IMR-90 (cell line): Measurements from ENCODE around the gene TRABD. TPM values are rescaled to one million over a fixed set of nuclear protein-coding genes. Genes with fewer than 3 reads are reported as not detected.
A peak's percentile ranks its signal among the peaks of the same experiment; 100 is the strongest.

ENCODE experiments used
- ATAC-seq: fragments of 200-7000 bp; cut with Tn5 transposase; 2 replicates; pipeline ENCODE4 v1.9.1; 2020; ENCODE audit warnings: low read depth, mild to moderate bottlenecking, moderate library complexity
- BruUV-seq: library from RNA; stranded (reverse); fragments of 400-500 nt; replicated peaks from 2 replicates; lab custom pipeline; 2021; lab: Mats Ljungman, UMichigan
- CTCF ChIA-PET: fragments of 300-600 bp; formaldehyde crosslinking; extraction: SDS; loops from one replicate; lab custom pipeline; 2021; ENCODE audit warnings: antibody characterized with exemption; lab: Yijun Ruan, JAX
- POLR2A ChIA-PET: fragments of 300-600 bp; sonication (Branson Sonifier 250); formaldehyde crosslinking; loops from one replicate; lab custom pipeline; 2022; ENCODE audit warnings: antibody characterized with exemption; ENCODE audit not compliant: unreplicated experiment; lab: Charles Lee
- DNase-seq: peaks from one replicate; pipeline ENCODE4 v3.0.0; 2013
- H2AFZ ChIP-seq: replicated peaks from 2 replicates; pipeline ENCODE3; 2013; ENCODE audit warnings: low read length, mild to moderate bottlenecking; ENCODE audit not compliant: poor library complexity
- H2AK5ac ChIP-seq: 2 replicates; pipeline ENCODE4 v1.6.1; 2013; ENCODE audit warnings: low read depth, low read length, inconsistent platforms
- H2AK9ac ChIP-seq: replicated peaks from 2 replicates; pipeline ENCODE3; 2013; ENCODE audit warnings: mild to moderate bottlenecking, low read depth, low read length, moderate library complexity; ENCODE audit not compliant: poor library complexity
- H2BK120ac ChIP-seq: 2 replicates; pipeline ENCODE4 v1.6.1; 2013; ENCODE audit warnings: low read depth, low read length, inconsistent platforms
- H2BK15ac ChIP-seq: 3 replicates; pipeline ENCODE4 v1.6.1; 2013; ENCODE audit warnings: low read depth, low read length, inconsistent platforms
- H2BK20ac ChIP-seq: 2 replicates; pipeline ENCODE4 v1.6.1; 2013; ENCODE audit warnings: low read depth, mild to moderate bottlenecking, inconsistent platforms, low read length, moderate library complexity
- H2BK5ac ChIP-seq: 2 replicates; pipeline ENCODE4 v1.6.1; 2013; ENCODE audit warnings: mild to moderate bottlenecking, low read depth, low read length, inconsistent platforms; ENCODE audit not compliant: poor library complexity, severe bottlenecking
- H3K14ac ChIP-seq: replicated peaks from 2 replicates; pipeline ENCODE4 v1.6.1; 2013; ENCODE audit warnings: low read depth, low read length, inconsistent platforms
- H3K18ac ChIP-seq: 2 replicates; pipeline ENCODE4 v1.6.1; 2013; ENCODE audit warnings: low read depth, low read length, control low read depth
- H3K23ac ChIP-seq: 2 replicates; pipeline ENCODE4 v1.6.1; 2013; ENCODE audit warnings: low read depth, low read length, inconsistent platforms
- H3K27ac ChIP-seq: 2 replicates; pipeline ENCODE4 v1.5.1; 2013; ENCODE audit warnings: mild to moderate bottlenecking, control low read depth, low read length; ENCODE audit not compliant: insufficient read depth
- H3K27me3 ChIP-seq: 2 replicates; pipeline ENCODE4 v1.6.1; 2013; ENCODE audit warnings: low read length; ENCODE audit not compliant: control insufficient read depth, insufficient read depth
- H3K36me3 ChIP-seq: 2 replicates; pipeline ENCODE4 v1.6.1; 2013; ENCODE audit warnings: low read length, mixed read lengths; ENCODE audit not compliant: control insufficient read depth, insufficient read depth
- H3K4ac ChIP-seq: 2 replicates; pipeline ENCODE4 v1.6.1; 2013; ENCODE audit warnings: low read depth, low read length, inconsistent platforms
- H3K4me1 ChIP-seq: 2 replicates; pipeline ENCODE4 v1.6.1; 2013; ENCODE audit warnings: low read length, mixed read lengths; ENCODE audit not compliant: control insufficient read depth, insufficient read depth
- H3K4me2 ChIP-seq: 2 replicates; pipeline ENCODE4 v1.6.1; 2013; ENCODE audit warnings: low read depth, mild to moderate bottlenecking, control low read depth, low read length, moderate library complexity
- H3K4me3 ChIP-seq: 2 replicates; pipeline ENCODE4 v1.5.1; 2013; ENCODE audit warnings: low read depth, mild to moderate bottlenecking, control low read depth, low read length, moderate library complexity; ENCODE audit not compliant: insufficient read depth
- H3K56ac ChIP-seq: 2 replicates; pipeline ENCODE4 v1.6.1; 2013; ENCODE audit warnings: low read length, inconsistent platforms; ENCODE audit not compliant: insufficient read depth; ENCODE audit errors: extremely low read depth
- H3K79me1 ChIP-seq, 2 experiments: 2 replicates each; pipeline ENCODE4 v1.6.1; 2013; ENCODE audit warnings: low read length in 2 of 2, inconsistent platforms in 1 of 2, low read depth in 1 of 2
- H3K9ac ChIP-seq: 2 replicates; pipeline ENCODE4 v1.6.1; 2013; ENCODE audit warnings: low read depth, low read length, control low read depth
- H3K9me1 ChIP-seq: 2 replicates; pipeline ENCODE4 v1.6.1; 2013; ENCODE audit warnings: low read length, inconsistent platforms; ENCODE audit not compliant: insufficient read depth
- H3K9me3 ChIP-seq: 2 replicates; pipeline ENCODE4 v1.6.1; 2013; ENCODE audit warnings: low read length; ENCODE audit not compliant: control insufficient read depth, insufficient read depth
- H4K20me1 ChIP-seq: 2 replicates; pipeline ENCODE4 v1.6.1; 2013; ENCODE audit warnings: low read length, inconsistent platforms; ENCODE audit not compliant: insufficient read depth
- H4K5ac ChIP-seq: 2 replicates; pipeline ENCODE4 v1.6.1; 2013; ENCODE audit warnings: mild to moderate bottlenecking, low read depth, low read length, control low read depth
- H4K8ac ChIP-seq, 2 experiments: 2 replicates each; pipeline ENCODE4 v1.6.1; 2013; ENCODE audit warnings: low read depth in 2 of 2, low read length in 2 of 2, control low read depth in 1 of 2, inconsistent platforms in 1 of 2
- H4K91ac ChIP-seq: 2 replicates; pipeline ENCODE4 v1.6.1; 2013; ENCODE audit warnings: low read depth, low read length, inconsistent platforms; ENCODE audit not compliant: insufficient read depth
- BHLHE40 ChIP-seq: fragments of 150-350 bp; IDR thresholded peaks from 2 replicates; pipeline ENCODE4 v1.6.1; 2016; ENCODE audit warnings: mild to moderate bottlenecking, low read depth, low read length
- CEBPB ChIP-seq: IDR thresholded peaks from 2 replicates; pipeline ENCODE4 v1.6.1; 2012; ENCODE audit warnings: low read depth, low read length, improper control_type of control experiment
- CHD1 ChIP-seq: IDR thresholded peaks from 2 replicates; pipeline ENCODE4 v1.6.1; 2012; ENCODE audit warnings: low read depth, low read length, improper control_type of control experiment
- CTCF ChIP-seq: conservative IDR thresholded peaks from 2 replicates; pipeline ENCODE4 v1.5.1; 2012; ENCODE audit warnings: mild to moderate bottlenecking, low read depth, low read length, improper control_type of control experiment
- FOS ChIP-seq: fragments of 150-350 bp; IDR thresholded peaks from 2 replicates; pipeline ENCODE4 v1.6.1; 2016; ENCODE audit warnings: low read depth, low read length
- MAFK ChIP-seq: IDR thresholded peaks from 2 replicates; pipeline ENCODE4 v1.6.1; 2012; ENCODE audit warnings: low read depth, low read length, improper control_type of control experiment
- MAZ ChIP-seq: IDR thresholded peaks from 2 replicates; pipeline ENCODE4 v1.6.1; 2012; ENCODE audit warnings: low read depth, mild to moderate bottlenecking, low read length, improper control_type of control experiment, moderate library complexity, borderline replicate concordance
- MXI1 ChIP-seq: IDR thresholded peaks from 2 replicates; pipeline ENCODE4 v1.6.1; 2012; ENCODE audit warnings: low read depth, mild to moderate bottlenecking, low read length, moderate library complexity, borderline replicate concordance
- NFE2L2 ChIP-seq: fragments of 150-350 bp; IDR thresholded peaks from 2 replicates; pipeline ENCODE4 v1.6.1; 2016; ENCODE audit warnings: low read depth, mild to moderate bottlenecking, low read length
- POLR2A ChIP-seq: IDR thresholded peaks from 2 replicates; pipeline ENCODE4 v1.6.1; 2012; ENCODE audit warnings: mild to moderate bottlenecking, low read depth, low read length
- RAD21 ChIP-seq: IDR thresholded peaks from 2 replicates; pipeline ENCODE4 v1.6.1; 2012; ENCODE audit warnings: low read length, improper control_type of control experiment
- RCOR1 ChIP-seq: IDR thresholded peaks from 2 replicates; pipeline ENCODE4 v1.6.1; 2012; ENCODE audit warnings: mild to moderate bottlenecking, low read length, improper control_type of control experiment; ENCODE audit not compliant: insufficient replicate concordance
- SMC3 ChIP-seq: fragments of 150-350 bp; IDR thresholded peaks from 2 replicates; pipeline ENCODE4 v1.6.1; 2016; ENCODE audit warnings: low read depth, mild to moderate bottlenecking, antibody characterized with exemption, low read length, moderate library complexity
- USF2 ChIP-seq: fragments of 150-350 bp; IDR thresholded peaks from 2 replicates; pipeline ENCODE4 v1.6.1; 2017; ENCODE audit warnings: mild to moderate bottlenecking, antibody characterized with exemption, low read length, low read depth
- WGBS, 2 experiments: methylation state at CpG; one replicate each; pipeline versions ENCODE4 v1.1.5 to v1.1.7; 2013; ENCODE audit warnings: missing lambda C conversion rate in 2 of 2; ENCODE audit not compliant: insufficient read length in 1 of 2; ENCODE audit errors: extremely low coverage in 2 of 2; 5-methylcytosine and 5-hydroxymethylcytosine counted together
- dilution Hi-C: fragments of 300-500 bp; cut with HindIII; formaldehyde crosslinking; loops from one replicate; pipeline ENCODE4 v1.14.3; 2018; ENCODE audit warnings: low sequenced_read_pairs; ENCODE audit not compliant: unreplicated experiment
- in situ Hi-C: fragments of 300-500 bp; cut with MboI; formaldehyde crosslinking; loops from 3 replicates; pipeline ENCODE4 v1.14.3; 2019; ENCODE audit warnings: low sequenced_read_pairs, inconsistent platforms, mixed read lengths
- intact Hi-C: fragments of 100-400 bp; cut with micrococcal nuclease; formaldehyde crosslinking; loops from 2 replicates; pipeline ENCODE4 v1.10.0; 2022
- polyA plus RNA-seq, 3 experiments: library from polyadenylated mRNA; depleted of rRNA; stranded (reverse); fragments of >200 nt; gene quantifications; 2 replicates each; pipeline ENCODE4 v1.2.3, GENCODE V29; 2012; ENCODE audit warnings: low replicate concordance in 1 of 3
- total RNA-seq: library from RNA; depleted of rRNA; stranded (reverse); fragments of >200 nt; gene quantifications from 2 replicates; pipeline ENCODE4 v1.2.3, GENCODE V29; 2012

Gene TRABD
- total and polyA plus RNA-seq, 2 of the 4 experiments (the other 2 are of a cell fraction) = 13.4 to 42.7 TPM

GRCh38 chr22:50183141-50183971, 2.4 kb upstream of the TRABD start:
- Histone ChIP-seq H3K79me1 (peaks cover 0 to 18% of the 10 kb centered on the region in 2 experiments; a peak in 2 of 4 replicates), H3K36me3 (peaks cover 2% of the 10 kb centered on the region; the same call in 1 of the 2 replicates), H4K20me1 (no peaks in the 10 kb centered on the region), H3K18ac (no peak overlapping the region), H3K9me3 (no peaks in the 10 kb centered on the region), H3K4me3 (no peak overlapping the region), H2BK5ac (no peak overlapping the region), H2AK9ac (peak overlapping the region; percentile 93), H2BK20ac (no peak overlapping the region), H3K27me3 (no peaks in the 10 kb centered on the region; the same call in 1 of the 2 replicates), H3K14ac (no peak overlapping the region), H2BK120ac (no peak overlapping the region), H4K5ac (peak overlapping the region; percentile 28; the same call in 1 of the 2 replicates), H3K27ac (no peak overlapping the region), H3K9ac (no peak overlapping the region), H3K4ac (peak overlapping the region; percentile 30; the same call in 1 of the 2 replicates), H3K56ac (no peak overlapping the region), H3K23ac (no peak overlapping the region), H3K4me2 (no peak overlapping the region), H4K8ac (peak overlapping the region; percentile 80 to 91; a peak in 3 of 4 replicates), H2BK15ac (0 out of 3 replicates have a peak overlapping the region, but pooled peaks have one; percentile 38), H3K4me1 (peaks cover 12% of the 10 kb centered on the region), H4K91ac (peak overlapping the region; percentile 61), H2AFZ (peak overlapping the region; percentile 89), H2AK5ac (no peak overlapping the region), H3K9me1 (peaks cover 4% of the 10 kb centered on the region)
- dilution Hi-C loops (no loop called here), in situ Hi-C loops (no loop called here), intact Hi-C loops (no loop called here)
- 96% methylated on average over 5 of the region's 19 CpGs; no CpG with 5 or more reads in 1 of the 2 experiments for WGBS, 2 experiments
- DNase-seq (no peak), ATAC-seq (no peak)
- CTCF ChIA-PET = no interaction called here
- POLR2A ChIA-PET = no interaction called here
- BruUV-seq = no TSS peak
- TF ChIP-seq MAZ (no peak), RCOR1 (no peak), BHLHE40 (no peak), MXI1 (no peak), MAFK (no peak), POLR2A (no peak), USF2 (no peak), SMC3 (no peak), CTCF (no peak), RAD21 (no peak), CEBPB (no peak), NFE2L2 (no peak), FOS (no peak), CHD1 (no peak)
